ENCODE data around the gene C9orf50. TPM values are rescaled to one million over a fixed set of nuclear protein-coding genes. Genes with fewer than 3 reads are reported as not detected.

Gene C9orf50
- total and polyA plus RNA-seq, 3 experiments from 2014 or later, result not detected

DNA sequence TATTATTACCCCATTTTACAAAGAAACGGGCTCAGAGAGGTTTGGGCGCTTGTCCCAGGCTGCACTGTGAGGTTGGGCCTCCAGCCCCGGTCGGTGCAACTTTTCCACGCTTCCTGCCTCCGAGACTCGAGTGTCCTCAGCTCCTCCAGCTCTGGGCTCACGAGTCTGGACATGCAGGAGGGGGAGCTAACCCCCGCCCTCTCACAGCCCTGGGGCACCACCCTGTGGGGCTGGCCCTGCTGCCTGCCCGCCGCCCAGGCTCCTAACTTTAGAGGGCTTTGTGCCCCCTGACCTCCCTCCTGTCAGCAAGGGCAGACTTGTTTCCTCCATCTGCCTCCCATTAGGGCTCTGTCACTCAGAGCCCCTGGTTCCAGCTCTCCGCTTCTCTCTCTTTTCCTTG is 25.4 kb upstream of the C9orf50 start:
- H3K36me3 ChIP-seq (ENCODE audit: insufficient read depth, low read length), result no peaks in the 10 kb centered on the region
- ChIA-PET CTCF (interaction anchor here (1.3 kb wide), 1 partner anchor 10 kb away, joined by 3 read pairs; no protein-coding TSS in a partner anchor), POLR2A (no interaction called here)
- peak overlapping the region in 1 of 8 donors; percentile 11 for H3K27ac Mint-ChIP-seq
- peaks cover 0 to 3% of the 10 kb centered on the region in 2 donors for H3K27me3 Mint-ChIP-seq
- H3K4me1 Mint-ChIP-seq, result peaks cover 2 to 8% (median 3%) of the 10 kb centered on the region in 3 donors
- H3K9me3 ChIP-seq (ENCODE audit: low read length), result no peaks in the 10 kb centered on the region
- H3K4me1 ChIP-seq (ENCODE audit: insufficient read depth, low read length), result peaks cover 1% of the 10 kb centered on the region
- H3K4me3 Mint-ChIP-seq, result peak overlapping the region in 1 of 7 donors; percentile 62
- H3K27ac ChIP-seq (ENCODE audit: low read depth, low read length), result no peak overlapping the region
- no peaks in the 10 kb centered on the region for H3K27me3 ChIP-seq (ENCODE audit: insufficient read depth, low read length, poor library complexity, severe bottlenecking)
- no peaks in the 10 kb centered on the region for H3K9me3 Mint-ChIP-seq
- DNase-seq, result no peak
- peaks cover 0 to 4% (median 0%) of the 10 kb centered on the region in 3 donors for H3K36me3 Mint-ChIP-seq
- no peak overlapping the region for H3K4me3 ChIP-seq (ENCODE audit: low read length)

DNA sequence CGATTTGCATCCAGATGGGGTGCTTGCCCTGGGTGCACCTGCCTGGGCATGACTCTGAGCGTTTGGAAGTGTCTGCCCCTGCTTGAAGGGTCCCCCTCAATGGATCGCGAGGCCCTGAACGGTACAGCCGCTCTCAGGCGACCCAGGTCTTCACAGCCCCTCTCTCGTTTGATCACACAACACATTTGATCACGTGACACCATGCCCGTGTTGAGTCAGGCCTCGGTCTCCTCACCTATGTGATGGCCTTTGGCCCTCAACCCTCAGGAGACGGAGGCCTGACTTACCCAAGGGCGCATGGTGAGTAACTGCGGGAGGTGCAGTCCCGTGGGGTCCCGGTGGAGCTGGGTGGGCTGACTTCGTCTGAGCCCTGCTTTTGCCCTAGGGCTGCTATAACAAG is 24.0 kb upstream of the C9orf50 start:
- H3K4me3 ChIP-seq (ENCODE audit: low read length), result no peak overlapping the region
- POLR2A ChIA-PET, result no interaction called here
- CTCF ChIA-PET, result interaction anchor here (8.8 kb wide), 1 partner anchor 18 kb away, joined by 75 read pairs; the partner anchor contains the start of gene NTMT1
- DNase-seq, result no peak
- peaks cover 0 to 9% (median 0%) of the 10 kb centered on the region in 3 donors for H3K36me3 Mint-ChIP-seq
- H3K9me3 Mint-ChIP-seq, result no peaks in the 10 kb centered on the region
- no peaks in the 10 kb centered on the region for H3K9me3 ChIP-seq (ENCODE audit: low read length)
- H3K27ac ChIP-seq (ENCODE audit: low read depth, low read length), result no peak overlapping the region
- peaks cover 10 to 21% (median 15%) of the 10 kb centered on the region in 3 donors for H3K4me1 Mint-ChIP-seq
- H3K27ac Mint-ChIP-seq, result peak overlapping the region in 1 of 8 donors; percentile 80
- no peaks in the 10 kb centered on the region for H3K36me3 ChIP-seq (ENCODE audit: insufficient read depth, low read length)
- H3K4me3 Mint-ChIP-seq, result peak overlapping the region in 2 of 7 donors; percentile 19 to 47
- no peaks in the 10 kb centered on the region for H3K27me3 ChIP-seq (ENCODE audit: insufficient read depth, low read length, poor library complexity, severe bottlenecking)
- peaks cover 15% of the 10 kb centered on the region for H3K4me1 ChIP-seq (ENCODE audit: insufficient read depth, low read length)
- peaks cover 0 to 3% of the 10 kb centered on the region in 2 donors for H3K27me3 Mint-ChIP-seq

DNA sequence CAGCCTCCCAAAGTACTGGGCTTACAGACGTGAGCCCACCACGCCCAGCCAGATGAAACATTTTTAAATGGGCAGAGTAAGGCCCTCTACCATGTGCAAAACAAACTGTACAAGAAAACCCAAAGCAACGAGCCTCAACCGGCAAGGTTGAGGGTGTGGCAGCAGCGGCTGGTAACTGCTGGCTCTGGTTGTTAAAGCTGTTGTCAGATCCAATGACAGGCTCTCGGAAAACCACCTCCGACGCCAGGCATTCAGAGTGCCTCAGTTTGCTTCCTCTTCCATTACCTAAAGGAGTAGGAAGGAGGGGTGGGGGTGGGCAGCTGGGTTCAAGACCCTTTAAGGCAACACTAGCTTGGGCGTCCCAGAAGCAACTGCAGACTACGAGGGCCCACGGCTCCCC is 23.5 kb upstream of the C9orf50 start:
- Histone ChIP-seq H3K27me3 (ENCODE audit: insufficient read depth, low read length, poor library complexity, severe bottlenecking) (no peaks in the 10 kb centered on the region), H3K27ac (ENCODE audit: low read depth, low read length) (no peak overlapping the region), H3K36me3 (ENCODE audit: insufficient read depth, low read length) (peaks cover 2% of the 10 kb centered on the region), H3K4me3 (ENCODE audit: low read length) (no peak overlapping the region), H3K9me3 (ENCODE audit: low read length) (no peaks in the 10 kb centered on the region), H3K4me1 (ENCODE audit: insufficient read depth, low read length) (peaks cover 15% of the 10 kb centered on the region)
- CTCF ChIA-PET, result interaction anchor here (8.8 kb wide), 1 partner anchor 18 kb away, joined by 75 read pairs; the partner anchor contains the start of gene NTMT1
- Mint-ChIP-seq H3K4me3 (peak overlapping the region in 2 of 7 donors; percentile 8 to 36), H3K27me3 (peaks cover 0 to 3% of the 10 kb centered on the region in 2 donors), H3K36me3 (peaks cover 0 to 13% (median 0%) of the 10 kb centered on the region in 3 donors), H3K9me3 (no peaks in the 10 kb centered on the region), H3K27ac (no peak overlapping the region), H3K4me1 (peaks cover 12 to 25% (median 17%) of the 10 kb centered on the region in 3 donors)
- DNase-seq, result no peak
- POLR2A ChIA-PET, result no interaction called here

DNA sequence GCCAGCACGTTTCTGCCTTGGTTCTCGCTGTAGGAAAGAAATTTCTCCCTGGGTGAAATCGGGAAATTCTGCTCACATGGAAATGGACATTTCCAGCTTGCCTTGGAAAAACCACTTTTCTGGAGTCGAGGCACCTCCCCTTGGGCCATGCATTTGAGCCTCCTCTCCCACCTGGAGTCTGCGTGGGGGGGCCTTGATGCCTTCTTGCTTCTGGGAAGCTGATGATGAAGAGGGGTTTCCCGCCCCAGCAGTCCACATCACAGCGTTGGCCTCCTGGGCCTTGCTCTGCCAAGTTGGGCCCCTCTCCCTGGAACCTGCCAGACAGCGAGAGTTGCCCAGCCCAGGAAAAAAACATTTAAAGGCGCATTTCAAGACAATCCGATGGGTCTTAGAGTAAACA is 22.8 kb upstream of the C9orf50 start:
- Histone ChIP-seq H3K4me1 (ENCODE audit: insufficient read depth, low read length) (peaks cover 15% of the 10 kb centered on the region), H3K9me3 (ENCODE audit: low read length) (no peaks in the 10 kb centered on the region), H3K36me3 (ENCODE audit: insufficient read depth, low read length) (peaks cover 9% of the 10 kb centered on the region), H3K27me3 (ENCODE audit: insufficient read depth, low read length, poor library complexity, severe bottlenecking) (no peaks in the 10 kb centered on the region), H3K27ac (ENCODE audit: low read depth, low read length) (no peak overlapping the region), H3K4me3 (ENCODE audit: low read length) (no peak overlapping the region)
- Mint-ChIP-seq H3K36me3 (peaks cover 0 to 15% (median 0%) of the 10 kb centered on the region in 3 donors), H3K27me3 (peaks cover 0 to 3% of the 10 kb centered on the region in 2 donors), H3K9me3 (no peaks in the 10 kb centered on the region), H3K4me1 (peaks cover 12 to 26% (median 17%) of the 10 kb centered on the region in 3 donors), H3K27ac (peak overlapping the region in 1 of 8 donors; percentile 71), H3K4me3 (peak overlapping the region in 5 of 7 donors; percentile 59 to 88 (median 84))
- DNase-seq, result no peak
- ChIA-PET CTCF (interaction anchor here (1.1 to 8.8 kb wide), 5 partner anchors 17 to 469 kb away, joined by 3 to 75 read pairs (median 4); partner anchors contain the start of genes C9orf50 and NTMT1), POLR2A (interaction anchor here (0.6 kb wide), 1 partner anchor 456 kb away, joined by 11 read pairs; no protein-coding TSS in a partner anchor)

DNA sequence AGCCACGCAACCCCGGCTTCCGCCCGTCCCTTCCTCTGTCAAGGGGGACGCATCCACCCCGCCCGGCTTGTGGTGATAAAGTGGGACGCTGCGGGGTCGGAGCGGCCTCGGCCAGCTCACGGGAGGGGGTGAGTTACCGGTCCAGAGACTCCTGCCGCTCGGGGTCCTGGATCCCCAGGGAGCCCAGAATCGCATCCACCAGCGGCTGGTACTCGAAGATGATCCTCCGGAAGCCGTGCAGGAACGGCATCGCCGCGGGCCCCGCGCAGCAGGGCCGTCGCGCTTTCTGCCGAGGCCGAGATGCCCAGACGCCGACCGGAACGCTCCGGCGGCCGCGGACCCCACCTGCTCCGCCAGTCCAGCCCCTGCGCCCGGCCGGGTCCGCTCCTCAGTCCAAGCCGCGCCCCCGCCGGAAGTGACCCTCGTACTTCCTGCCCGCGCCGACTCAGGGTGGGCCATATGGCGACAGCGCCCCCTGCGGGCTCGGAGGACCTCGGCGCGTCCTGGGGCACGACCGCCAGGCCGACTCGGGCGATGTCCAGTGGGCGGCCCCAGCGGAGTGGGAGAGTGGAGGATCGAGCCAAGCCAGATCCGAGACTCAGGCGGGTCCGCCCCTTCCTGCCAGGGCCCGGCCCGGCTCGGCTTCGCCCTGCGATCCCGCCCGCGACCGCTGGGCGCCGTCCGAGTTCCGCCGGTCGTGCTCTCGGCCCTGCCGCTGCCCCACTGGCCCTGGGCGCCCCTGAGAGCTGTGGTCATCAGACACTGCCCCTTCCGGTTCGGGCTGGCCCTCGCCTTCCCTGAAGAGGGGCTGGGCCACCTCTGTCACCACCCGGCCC is 21.1 kb upstream of the C9orf50 start, which contains the start of gene ASB6:
ASB6 (minus strand) TSS at position 402 of the 836 bp plus-strand sequence; CDS start at position 250, 152 bp downstream.
- no peaks in the 10 kb centered on the region for H3K9me3 Mint-ChIP-seq
- ChIA-PET POLR2A (interaction anchor here (1.0 to 1.2 kb wide), 2 partner anchors 15 to 16 kb away, joined by 3 read pairs; partner anchors contain the start of gene NTMT1), CTCF (interaction anchor here (0.8 to 8.8 kb wide), 9 partner anchors 14 to 510 kb away, joined by 3 to 75 read pairs (median 4); partner anchors contain the start of genes C9orf50, IER5L and NTMT1)
- Histone ChIP-seq H3K27ac (ENCODE audit: low read depth, low read length) (peak within 1 kb of the TSS; percentile 90), H3K4me1 (ENCODE audit: insufficient read depth, low read length) (peaks cover 15% of the 10 kb centered on the region), H3K4me3 (ENCODE audit: low read length) (peak within 1 kb of the TSS; percentile 95), H3K27me3 (ENCODE audit: insufficient read depth, low read length, poor library complexity, severe bottlenecking) (no peaks in the 10 kb centered on the region), H3K9me3 (ENCODE audit: low read length) (no peaks in the 10 kb centered on the region), H3K36me3 (ENCODE audit: insufficient read depth, low read length) (peaks cover 22% of the 10 kb centered on the region)
- H3K36me3 Mint-ChIP-seq, result peaks cover 0 to 32% (median 0%) of the 10 kb centered on the region in 3 donors
- peaks cover 15 to 34% (median 24%) of the 10 kb centered on the region in 3 donors for H3K4me1 Mint-ChIP-seq
- H3K27ac Mint-ChIP-seq, result peak within 1 kb of the TSS; percentile 78 to 96 (median 87)
- peaks cover 0 to 3% of the 10 kb centered on the region in 2 donors for H3K27me3 Mint-ChIP-seq
- H3K4me3 Mint-ChIP-seq, result peak within 1 kb of the TSS; percentile 83 to 91 (median 85)
- peak; percentile 86 to 94 (median 92) for DNase-seq

DNA sequence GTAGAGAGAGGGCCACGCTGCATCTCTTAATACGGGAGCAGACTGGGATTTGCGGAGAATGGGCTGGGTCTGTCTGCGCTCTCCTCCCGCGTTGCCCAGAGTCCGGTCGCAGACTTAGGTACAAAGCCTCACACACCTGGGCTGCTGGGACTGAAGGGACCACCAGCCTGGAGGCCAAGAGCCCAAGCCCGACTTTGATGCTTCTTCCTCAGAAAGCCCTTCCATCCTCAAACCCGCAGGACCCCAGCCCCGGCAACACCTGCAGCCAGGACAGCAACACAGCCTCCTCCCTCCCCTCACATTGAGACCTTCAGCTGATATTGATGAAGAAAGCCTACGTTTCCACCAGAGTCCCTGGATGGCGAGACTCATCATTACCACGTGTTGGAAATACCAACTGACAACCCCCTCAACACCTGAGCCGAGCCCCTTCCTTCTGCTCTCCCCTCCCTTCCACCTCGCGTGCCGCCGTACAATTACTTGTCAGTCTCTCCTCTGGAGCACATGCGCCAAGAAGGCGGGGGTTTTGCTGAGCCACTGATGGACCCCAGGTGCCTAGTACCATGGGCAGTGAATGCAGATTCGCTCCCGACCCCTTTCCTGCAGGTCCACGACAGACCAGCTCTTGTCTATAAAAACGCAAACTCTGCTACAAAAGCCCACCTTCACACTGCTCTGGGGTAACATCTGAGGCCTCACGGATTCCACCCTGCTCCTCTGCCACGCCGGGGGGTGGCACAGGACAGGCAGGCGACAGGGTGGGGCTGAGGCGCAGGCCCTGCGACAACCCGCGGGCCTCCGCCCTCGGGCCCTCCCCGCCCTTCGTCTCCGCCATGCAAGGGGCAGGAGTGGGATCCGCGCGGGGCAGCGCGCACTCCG is 20.2 kb upstream of the C9orf50 start:
- H3K4me3 ChIP-seq (ENCODE audit: low read length), result peak overlapping the region; percentile 95
- Mint-ChIP-seq H3K36me3 (peaks cover 0 to 36% (median 0%) of the 10 kb centered on the region in 3 donors), H3K27ac (peak overlapping the region; percentile 70 to 96 (median 87)), H3K4me1 (peaks cover 15 to 34% (median 24%) of the 10 kb centered on the region in 3 donors), H3K4me3 (peak overlapping the region; percentile 79 to 91 (median 84)), H3K9me3 (no peaks in the 10 kb centered on the region), H3K27me3 (peaks cover 0 to 3% of the 10 kb centered on the region in 2 donors)
- CTCF ChIA-PET, result interaction anchor here (0.9 to 8.8 kb wide), 6 partner anchors 14 to 510 kb away, joined by 3 to 75 read pairs (median 5); partner anchors contain the start of genes IER5L and NTMT1
- peak overlapping the region; percentile 90 for H3K27ac ChIP-seq (ENCODE audit: low read depth, low read length)
- DNase-seq, result no peak
- H3K36me3 ChIP-seq (ENCODE audit: insufficient read depth, low read length), result peaks cover 24% of the 10 kb centered on the region
- no peaks in the 10 kb centered on the region for H3K9me3 ChIP-seq (ENCODE audit: low read length)
- POLR2A ChIA-PET, result interaction anchor here (1.0 to 1.2 kb wide), 2 partner anchors 14 to 15 kb away, joined by 3 read pairs; partner anchors contain the start of gene NTMT1
- no peaks in the 10 kb centered on the region for H3K27me3 ChIP-seq (ENCODE audit: insufficient read depth, low read length, poor library complexity, severe bottlenecking)
- peaks cover 15% of the 10 kb centered on the region for H3K4me1 ChIP-seq (ENCODE audit: insufficient read depth, low read length)
